AG20443 (cell line): ENCODE measurements around the gene CACNG4.
"Not testable (repeated sequence)": the region's sequence is repeated elsewhere in the genome, so short reads cannot be mapped to it uniquely, and the experiment has no call there.

Experiments
- DNase-seq: peaks from one replicate; pipeline ENCODE4 v3.0.0; 2012; ENCODE audit warnings: low spot score, mixed read lengths

CACNG4 gene

DNA sequence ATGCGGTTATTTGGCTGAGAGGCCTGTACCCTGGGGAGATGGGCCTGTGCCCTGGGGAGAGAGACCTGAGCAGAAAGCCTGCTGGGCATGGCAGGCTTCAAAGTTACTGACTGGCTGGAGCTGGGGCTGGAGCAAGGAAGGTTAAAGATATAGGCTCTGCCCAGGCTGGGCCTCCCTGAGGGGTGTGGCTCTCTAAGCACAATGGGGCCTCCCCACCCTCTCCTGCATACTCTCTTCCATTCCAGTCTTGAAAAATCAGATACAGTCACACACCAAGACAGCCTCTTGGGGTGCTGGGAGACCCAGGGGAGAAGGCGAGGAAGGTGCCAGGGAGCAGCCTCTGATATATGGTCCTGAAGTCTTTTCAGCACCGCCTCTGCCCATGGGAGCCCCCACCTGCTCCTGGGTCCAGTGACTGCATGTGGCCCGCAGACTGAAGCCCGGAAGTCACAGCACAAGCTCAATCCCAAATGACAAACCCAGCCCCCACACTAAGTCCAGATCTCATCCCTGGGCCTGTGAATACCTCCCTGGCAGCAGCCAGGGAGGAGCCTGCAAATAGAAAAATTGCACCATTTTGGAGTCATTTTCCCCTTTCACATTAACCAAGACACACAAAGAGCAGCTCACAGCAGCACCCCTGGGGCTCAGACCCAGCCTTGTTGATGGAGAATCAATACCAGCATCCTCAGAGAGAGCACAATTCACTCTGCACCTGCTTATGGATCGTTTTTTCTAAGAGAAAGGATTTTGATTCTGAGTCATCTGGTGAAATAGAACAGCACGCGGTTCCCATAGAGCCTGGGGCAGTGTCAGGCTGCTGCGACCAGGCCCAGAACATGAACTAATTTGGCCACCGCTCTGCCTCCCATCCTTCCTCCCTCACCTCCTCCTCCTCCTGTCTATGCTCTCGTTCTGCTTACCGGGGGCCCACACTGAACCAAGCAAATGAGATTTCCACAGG is 54.2 kb downstream of the CACNG4 start:
- DNase-seq: no peak

DNA sequence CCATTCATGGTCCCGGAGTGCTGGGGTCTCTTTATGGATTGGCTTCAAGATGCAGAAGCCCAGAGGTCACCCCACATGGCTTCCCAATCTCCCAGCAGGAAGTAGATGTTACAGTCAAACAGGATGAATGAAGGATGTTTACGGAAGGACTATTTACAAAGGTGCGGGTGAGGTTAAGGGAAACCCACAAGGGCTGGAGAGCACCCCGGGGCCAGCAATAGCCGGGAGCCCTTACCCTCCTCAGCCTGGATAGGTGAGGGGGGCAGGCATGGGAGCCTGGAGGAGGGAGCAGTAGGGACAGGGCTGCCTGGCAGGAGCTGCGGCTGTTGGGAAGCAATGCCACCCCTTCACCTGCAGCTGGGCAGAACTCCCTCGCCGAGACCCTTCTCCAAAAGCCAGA is 55.3 kb downstream of the CACNG4 start:
- no peak for DNase-seq

DNA sequence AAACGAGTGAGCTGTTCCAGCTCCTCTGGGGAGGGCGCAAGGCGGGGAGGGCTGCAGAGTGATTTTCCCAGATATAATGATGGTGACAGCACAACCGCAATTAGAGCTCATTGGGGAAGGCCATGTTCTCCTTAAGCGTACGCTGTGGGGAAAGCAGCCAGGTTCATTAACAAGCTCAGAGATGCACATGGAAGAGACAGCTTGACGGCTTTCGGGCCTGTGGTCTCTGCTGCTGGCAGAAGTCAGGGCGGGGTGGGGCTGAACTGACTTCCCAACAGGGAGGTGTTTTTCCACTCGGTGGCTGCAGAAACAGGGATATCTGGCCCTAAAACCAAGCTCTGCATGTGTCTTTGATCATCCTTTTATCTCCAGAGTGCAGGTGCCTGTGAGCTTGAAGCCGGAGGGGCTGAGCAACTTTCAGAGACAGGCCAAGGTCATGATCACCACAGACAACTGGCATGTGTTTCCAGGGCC is 55.8 kb downstream of the CACNG4 start:
- no peak for DNase-seq

DNA sequence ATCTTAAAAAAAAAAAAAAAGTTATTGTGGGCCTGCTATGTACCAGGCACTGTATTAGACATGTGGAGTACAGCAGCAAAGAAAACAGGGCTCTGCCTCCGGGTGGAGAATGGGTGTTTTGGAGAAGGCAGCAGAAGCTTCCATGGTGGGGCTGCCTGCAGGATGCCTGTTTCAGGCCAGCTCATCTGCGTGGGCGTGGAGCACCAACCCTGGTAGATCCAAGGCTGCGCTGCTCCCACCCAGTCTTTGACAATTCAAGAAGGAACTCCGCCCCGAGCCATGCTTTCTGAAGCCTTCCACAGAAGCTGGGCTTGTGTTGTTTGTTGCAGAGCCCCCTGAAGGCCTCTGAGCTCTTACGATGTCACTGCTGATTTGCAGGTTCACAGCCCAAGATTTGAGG is 56.7 kb downstream of the CACNG4 start:
- no peak for DNase-seq

GRCh38 chr17:67021743-67022450 is 57.4 kb downstream of the CACNG4 start:
- no peak for DNase-seq

GRCh38 chr17:67022451-67022810 is 57.9 kb downstream of the CACNG4 start:
- DNase-seq: no peak

DNA sequence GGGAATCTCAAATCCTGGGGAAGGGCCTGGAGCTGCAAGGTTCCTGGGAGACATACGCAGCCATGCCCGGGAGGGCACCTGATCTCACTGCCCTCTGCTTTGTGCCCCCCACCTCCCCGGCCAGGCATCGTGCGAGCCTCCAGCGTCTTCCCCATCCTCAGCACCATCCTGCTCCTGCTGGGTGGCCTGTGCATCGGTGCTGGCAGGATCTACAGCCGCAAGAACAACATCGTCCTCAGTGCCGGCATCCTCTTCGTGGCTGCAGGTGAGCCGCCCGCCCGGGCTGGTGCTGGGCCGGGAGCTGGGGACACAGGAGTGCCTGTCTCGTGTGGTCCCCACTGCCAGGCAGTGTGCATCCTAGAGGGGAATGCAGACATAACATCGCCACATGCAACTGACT is 60.2 kb downstream of the CACNG4 start:
- no peak for DNase-seq

- no peak for DNase-seq
These were observed 60.8 kb downstream of the CACNG4 start for GRCh38 chr17:67025216-67025792.

GRCh38 chr17:67026341-67026740 is 61.8 kb downstream of the CACNG4 start:
- no peak for DNase-seq

- peak; percentile 68 for DNase-seq
These were observed 62.6 kb downstream of the CACNG4 start for GRCh38 chr17:67027031-67027628.

DNA sequence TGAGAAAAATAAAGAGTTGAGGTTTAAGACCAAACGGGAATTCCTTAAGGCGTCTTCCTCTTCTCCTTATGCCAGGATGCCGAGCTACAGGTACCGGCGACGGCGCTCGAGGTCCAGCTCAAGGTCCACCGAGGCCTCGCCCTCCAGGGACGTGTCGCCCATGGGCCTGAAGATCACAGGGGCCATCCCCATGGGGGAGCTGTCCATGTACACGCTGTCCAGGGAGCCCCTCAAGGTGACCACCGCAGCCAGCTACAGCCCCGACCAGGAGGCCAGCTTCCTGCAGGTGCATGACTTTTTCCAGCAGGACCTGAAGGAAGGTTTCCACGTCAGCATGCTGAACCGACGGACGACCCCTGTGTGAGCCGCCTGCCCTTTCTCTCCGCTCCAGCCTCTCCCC is 66.1 kb downstream of the CACNG4 start:
- DNase-seq: no peak

DNA sequence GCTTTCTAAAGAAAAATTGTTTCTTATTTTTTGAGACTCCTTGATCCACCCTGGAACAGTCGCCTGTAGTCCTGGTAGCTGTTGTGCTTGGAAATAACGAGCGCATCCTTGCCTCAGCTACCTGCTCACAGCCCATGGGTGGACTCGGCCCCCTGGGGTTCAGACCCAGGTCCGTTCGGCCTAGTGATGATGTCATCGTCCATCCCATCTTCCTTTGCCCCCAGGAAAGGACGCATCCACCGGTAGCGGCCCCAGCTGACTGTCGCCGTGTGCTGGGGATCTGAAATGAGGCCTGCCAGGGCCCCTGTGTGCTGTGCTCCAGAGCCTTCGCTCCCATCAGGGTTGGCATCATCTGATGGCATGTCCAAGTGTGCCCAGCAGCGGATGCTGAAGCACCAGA is 67.9 kb downstream of the CACNG4 start:
- no peak for DNase-seq

- no peak for DNase-seq
These were observed 68.5 kb downstream of the CACNG4 start for GRCh38 chr17:67032985-67033384.

DNA sequence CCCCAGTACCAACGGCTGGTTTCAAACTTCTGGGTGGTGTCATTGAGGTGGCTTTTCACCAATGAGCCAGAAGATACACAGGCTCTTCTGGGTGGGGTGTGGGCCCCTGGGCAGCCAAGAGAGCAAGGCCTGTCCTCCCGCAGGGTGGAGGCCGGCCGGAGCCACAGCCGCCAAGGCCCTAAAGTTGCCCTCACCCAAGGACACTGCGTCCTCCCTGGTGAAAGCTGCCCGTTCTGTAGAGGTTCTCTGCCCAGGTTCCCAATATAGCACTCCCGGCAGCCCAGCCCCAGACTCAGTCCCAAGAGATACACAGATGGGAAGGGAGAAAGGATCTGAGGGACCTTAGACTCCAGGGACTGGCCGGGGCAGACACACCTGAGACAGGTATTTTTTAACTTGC is 69.1 kb downstream of the CACNG4 start:
- no peak for DNase-seq

GRCh38 chr17:67035131-67036083 is 70.9 kb downstream of the CACNG4 start:
- DNase-seq: no peak

DNA sequence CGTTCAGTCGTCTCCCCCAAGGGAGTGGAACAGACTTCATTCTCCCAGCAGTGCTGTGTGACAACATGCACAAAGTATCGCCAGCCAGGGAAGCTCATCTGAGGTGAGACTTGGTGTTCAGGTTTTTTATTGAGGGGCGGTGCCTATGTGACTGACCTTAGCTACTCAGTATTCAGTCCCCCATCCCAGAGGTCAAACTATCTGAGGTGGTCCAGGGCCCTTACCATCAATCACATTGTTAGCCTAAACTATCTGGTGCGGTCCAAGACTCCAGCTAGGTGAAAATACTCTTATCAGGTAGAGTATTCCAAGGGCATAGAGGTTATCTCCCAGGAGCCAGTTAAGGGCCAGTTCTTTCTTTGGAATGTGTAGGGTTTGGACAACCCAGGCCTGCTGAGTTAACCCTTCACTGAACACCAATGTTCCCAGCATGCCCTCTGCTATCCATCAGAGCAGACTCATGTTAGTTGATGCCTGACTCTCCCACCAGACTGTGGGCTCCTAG is 74.4 kb downstream of the CACNG4 start:
- no peak for DNase-seq

- DNase-seq: no peak
These were observed 76.1 kb downstream of the CACNG4 start for GRCh38 chr17:67040652-67041051.

DNA sequence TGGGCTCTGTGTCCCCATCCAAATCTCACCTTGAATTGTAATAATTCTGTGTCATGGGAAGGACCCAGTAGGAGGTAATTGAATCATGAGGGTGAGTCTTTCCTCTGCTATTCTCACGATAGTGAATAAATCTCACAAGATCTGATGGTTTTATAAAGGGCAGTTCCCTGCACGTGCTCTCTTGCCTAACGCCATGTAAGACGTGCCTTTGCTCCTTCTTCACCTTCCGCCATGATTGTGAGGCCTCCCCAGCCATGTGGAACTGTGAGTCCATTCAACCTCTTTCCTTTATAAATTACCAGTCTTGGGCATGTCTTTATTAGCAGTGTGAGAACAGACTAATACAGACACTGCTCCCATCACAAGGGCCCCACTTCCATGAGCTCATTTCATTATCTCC is 76.6 kb downstream of the CACNG4 start:
- DNase-seq: not testable (repeated sequence)

GRCh38 chr17:67041531-67041930 is 77.0 kb downstream of the CACNG4 start:
- DNase-seq: no peak

DNA sequence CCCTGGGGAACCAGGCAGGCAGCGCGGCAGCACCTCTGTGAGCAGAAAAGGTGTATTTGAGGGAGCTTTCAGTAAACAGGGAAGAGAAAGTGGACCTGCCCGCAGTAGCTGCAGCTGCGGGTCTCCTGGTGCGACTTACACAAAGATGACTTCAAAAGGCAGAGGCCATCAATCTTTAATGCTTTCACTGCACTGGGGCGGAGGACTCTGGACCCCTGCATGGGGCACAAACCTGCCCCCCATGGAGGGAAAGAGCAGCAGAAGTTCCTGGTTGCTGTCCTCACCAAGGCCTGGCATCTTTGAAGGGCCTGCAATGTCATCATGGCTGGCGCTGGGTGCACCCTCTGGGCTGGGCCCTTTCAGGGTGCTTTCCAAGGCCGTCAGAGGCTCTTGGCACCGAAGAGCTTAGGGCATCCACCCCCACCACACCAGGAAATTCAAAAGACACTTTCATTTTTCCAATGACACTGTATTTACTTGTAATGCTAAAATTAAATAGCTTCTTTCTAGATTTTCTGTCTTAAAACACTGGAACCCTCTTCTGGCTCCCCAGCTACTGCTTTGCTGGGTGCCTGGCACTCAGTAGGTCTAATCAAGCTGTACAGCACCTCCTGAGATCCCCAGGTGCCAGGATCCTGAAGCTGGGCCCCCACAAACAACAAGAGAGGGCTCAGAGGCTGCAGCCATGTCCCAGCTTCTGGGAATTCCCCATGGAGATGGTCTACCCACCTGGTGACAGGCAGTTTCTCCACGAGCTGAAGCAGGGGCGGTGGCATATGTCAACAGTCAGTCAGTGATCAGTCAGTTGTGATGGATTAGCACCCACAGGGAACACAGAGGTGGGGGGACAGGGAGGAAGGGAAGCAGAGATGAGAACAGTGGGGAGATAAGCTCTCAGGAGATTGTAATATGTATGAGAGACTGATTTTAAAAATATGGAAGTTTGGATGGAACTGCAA is 77.7 kb downstream of the CACNG4 start:
- DNase-seq: no peak
